Activated T-cell treated with anti-CD3 and anti-CD28 coated beads, Interleukin-2, amount 50 U/mL, for 24 hours (primary cell): ENCODE measurements around the gene OR6C76.
"Not testable (repeated sequence)": the region's sequence is repeated elsewhere in the genome, so short reads cannot be mapped to it uniquely, and the experiment has no call there.

Experiments used
- DNase-seq: peaks from one replicate; pipeline ENCODE4 v3.0.0-alpha.2; 2020
- H3K27ac Mint-ChIP-seq: 2 replicates; pipeline ENCODE4 v1.8.0; 2020; ENCODE audit warnings: mild to moderate bottlenecking, mixed read lengths
- H3K27me3 Mint-ChIP-seq: 2 replicates; pipeline ENCODE4 v1.8.0; 2020; ENCODE audit warnings: mixed read lengths
- H3K36me3 Mint-ChIP-seq: 2 replicates; pipeline ENCODE4 v1.8.0; 2020; ENCODE audit warnings: low read depth, mixed read lengths
- H3K4me1 Mint-ChIP-seq: 2 replicates; pipeline ENCODE4 v1.8.0; 2020; ENCODE audit warnings: low read depth, mixed read lengths
- H3K4me3 Mint-ChIP-seq: 2 replicates; pipeline ENCODE4 v1.8.0; 2020; ENCODE audit warnings: mild to moderate bottlenecking, moderate library complexity, mixed read lengths
- H3K9me3 Mint-ChIP-seq: 2 replicates; pipeline ENCODE4 v1.8.0; 2020; ENCODE audit warnings: mixed read lengths

The OR6C76 gene

DNA sequence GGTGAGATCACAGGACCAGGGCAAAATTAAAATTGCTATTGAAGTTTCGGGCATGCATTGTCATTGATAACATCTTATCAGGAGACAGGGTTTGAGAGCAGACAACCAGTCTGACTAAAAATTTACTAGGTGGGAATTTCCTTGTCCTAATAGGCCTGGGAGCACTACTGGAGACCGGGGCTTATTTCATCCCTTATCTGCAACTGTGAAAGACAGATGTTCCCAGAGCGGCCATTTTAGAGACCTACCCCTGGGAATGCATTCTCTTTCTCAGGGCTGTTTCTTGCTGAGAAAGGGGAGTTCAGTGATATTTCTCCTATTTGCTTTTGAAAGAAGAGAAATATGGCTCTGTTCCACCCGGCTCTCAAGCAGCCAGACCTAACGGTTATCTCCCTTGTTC, 15.2 kb downstream of the OR6C76 start:
- peaks cover 17% of the 10 kb centered on the region for H3K9me3 Mint-ChIP-seq
- H3K36me3 Mint-ChIP-seq, DNase-seq, H3K27ac Mint-ChIP-seq, H3K4me3 Mint-ChIP-seq, H3K4me1 Mint-ChIP-seq: not testable (repeated sequence)
- peaks cover 11% of the 10 kb centered on the region for H3K27me3 Mint-ChIP-seq

DNA sequence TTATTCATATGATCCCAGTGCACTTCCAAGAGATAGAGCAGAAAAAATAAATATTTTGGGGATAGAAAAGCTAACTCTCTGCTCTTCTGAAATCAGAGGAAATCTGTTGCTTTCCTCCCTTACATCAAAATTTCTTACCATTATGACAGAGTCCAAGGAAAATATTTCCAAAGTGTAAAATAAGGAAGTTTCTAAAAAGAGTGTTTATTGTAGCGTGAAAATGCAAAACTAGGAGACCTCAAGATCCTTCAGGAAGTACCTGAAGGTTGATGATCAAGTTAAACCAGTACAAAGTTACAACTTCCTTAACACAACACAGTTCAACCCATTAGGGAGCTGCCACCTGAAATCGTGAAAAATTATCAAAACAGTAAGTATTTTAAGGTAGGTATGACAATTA, 17.7 kb downstream of the OR6C76 start, which contains the start of gene OR6C2:
OR6C2 (plus strand) TSS at position 301 of the 400 bp plus-strand sequence. CDS start 8,138 bp downstream, outside the sequence.
- H3K27ac Mint-ChIP-seq: no peak within 1 kb of the TSS
- no peak within 1 kb of the TSS for H3K4me3 Mint-ChIP-seq
- H3K9me3 Mint-ChIP-seq: peaks cover 17% of the 10 kb centered on the region
- H3K4me1 Mint-ChIP-seq: no peaks in the 10 kb centered on the region
- no peak for DNase-seq
- no peaks in the 10 kb centered on the region for H3K36me3 Mint-ChIP-seq
- H3K27me3 Mint-ChIP-seq: peaks cover 18% of the 10 kb centered on the region

DNA sequence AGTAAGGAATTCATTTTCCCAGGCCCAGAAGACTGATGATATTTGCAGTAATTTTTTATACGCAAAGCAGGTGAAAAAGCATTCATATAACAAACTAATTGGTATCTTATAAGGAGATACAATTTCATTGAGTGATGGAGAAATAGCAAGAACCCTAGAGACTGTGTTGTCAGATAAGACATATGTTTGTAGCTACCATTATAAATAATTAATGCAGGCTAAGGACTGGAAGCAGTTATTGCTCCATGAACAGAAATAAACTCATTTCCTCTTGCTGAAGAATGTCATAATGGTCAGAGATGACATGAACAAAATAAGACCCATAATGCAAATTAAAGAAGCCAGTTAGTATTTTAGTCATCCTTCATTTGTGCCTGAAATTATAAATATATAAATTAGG, 19.3 kb downstream of the OR6C76 start:
- Mint-ChIP-seq H3K36me3 (no peaks in the 10 kb centered on the region), H3K4me3 (no peak overlapping the region), H3K4me1 (no peaks in the 10 kb centered on the region), H3K27ac (no peak overlapping the region), H3K9me3 (peaks cover 10% of the 10 kb centered on the region), H3K27me3 (peaks cover 14% of the 10 kb centered on the region)
- no peak for DNase-seq

DNA sequence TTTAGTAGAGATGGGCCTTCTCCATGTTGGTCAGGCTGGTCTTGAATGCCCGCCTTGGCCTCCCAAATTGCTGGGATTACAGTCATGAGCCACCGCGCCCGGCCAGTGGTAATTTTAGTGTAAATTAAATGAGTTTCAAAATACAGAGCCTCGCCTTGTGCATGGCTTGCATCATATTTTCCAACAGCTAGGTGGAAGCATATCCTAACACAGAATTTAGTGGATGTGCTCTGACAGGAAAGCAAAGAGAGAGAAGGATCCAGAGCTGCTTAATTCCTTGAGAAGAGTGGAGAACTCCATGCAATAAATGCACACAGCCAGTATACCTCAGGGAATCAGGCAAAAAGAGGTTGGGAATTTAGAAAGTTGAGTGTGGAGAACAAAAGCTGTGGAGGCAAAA, 20.3 kb downstream of the OR6C76 start:
- H3K27ac Mint-ChIP-seq: no peak overlapping the region
- no peak overlapping the region for H3K4me3 Mint-ChIP-seq
- H3K36me3 Mint-ChIP-seq: no peaks in the 10 kb centered on the region
- peaks cover 3% of the 10 kb centered on the region for H3K9me3 Mint-ChIP-seq
- peaks cover 16% of the 10 kb centered on the region for H3K27me3 Mint-ChIP-seq
- no peak for DNase-seq
- no peaks in the 10 kb centered on the region for H3K4me1 Mint-ChIP-seq

DNA sequence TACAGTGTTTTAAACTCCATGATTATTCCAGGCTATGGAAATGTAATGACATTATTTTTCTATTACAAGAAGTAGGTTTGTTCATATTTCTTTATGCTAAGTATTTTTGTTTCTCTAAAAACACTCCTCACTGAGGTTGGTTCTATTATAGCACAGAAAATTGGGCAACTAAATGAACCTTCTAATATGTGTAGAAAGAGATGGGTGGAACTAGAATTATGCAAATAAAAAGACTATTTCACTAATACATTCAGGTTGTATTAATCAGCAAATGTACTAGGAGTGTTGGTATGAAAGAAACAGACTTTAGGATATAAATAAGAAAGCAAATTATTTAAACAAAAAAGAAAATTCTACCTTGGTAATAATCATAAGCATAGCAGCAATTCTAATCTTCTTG, 22.8 kb downstream of the OR6C76 start:
- Mint-ChIP-seq H3K9me3 (no peaks in the 10 kb centered on the region), H3K27ac (no peak overlapping the region), H3K4me1 (no peaks in the 10 kb centered on the region), H3K36me3 (no peaks in the 10 kb centered on the region), H3K4me3 (no peak overlapping the region), H3K27me3 (peaks cover 34% of the 10 kb centered on the region)
- DNase-seq: no peak

DNA sequence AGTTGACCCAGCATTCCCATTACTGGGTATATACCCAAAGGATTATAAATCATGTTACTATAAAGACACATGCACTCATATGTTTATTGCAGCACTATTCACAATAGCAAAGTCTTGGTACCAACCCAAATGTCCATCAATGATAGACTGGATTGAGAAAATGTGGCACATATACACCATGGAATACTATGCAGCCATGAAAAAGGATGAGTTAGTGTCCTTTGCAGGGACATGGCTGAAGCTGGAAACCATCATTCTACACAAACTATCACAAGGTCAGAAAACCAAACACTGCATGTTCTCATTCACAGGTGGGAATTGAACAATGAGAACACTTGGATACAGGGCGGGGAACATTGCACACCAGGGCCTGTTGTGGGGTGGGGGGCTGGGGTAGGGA, 38.9 kb downstream of the OR6C76 start:
- H3K36me3 Mint-ChIP-seq, DNase-seq, H3K4me3 Mint-ChIP-seq, H3K27ac Mint-ChIP-seq, H3K9me3 Mint-ChIP-seq, H3K4me1 Mint-ChIP-seq: not testable (repeated sequence)
- H3K27me3 Mint-ChIP-seq: peaks cover 48% of the 10 kb centered on the region

DNA sequence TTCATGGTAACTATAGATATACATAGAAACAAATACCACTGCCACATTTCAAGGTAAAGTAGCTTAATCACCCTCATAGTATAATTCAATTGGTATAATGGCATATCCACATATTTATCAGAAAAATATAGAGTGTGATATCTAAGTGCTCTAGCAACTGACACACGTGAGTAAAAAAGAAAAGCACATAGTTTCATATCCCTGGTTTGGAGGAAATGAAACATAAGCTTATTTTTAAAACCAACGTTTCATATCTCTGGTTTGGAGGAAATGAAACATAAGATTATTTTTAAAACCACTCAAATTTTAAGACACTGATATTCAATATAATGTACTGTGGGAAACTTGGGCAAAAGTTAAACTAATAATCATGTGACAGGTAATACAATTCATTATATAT, 41.8 kb downstream of the OR6C76 start:
- Mint-ChIP-seq H3K4me3 (no peak overlapping the region), H3K4me1 (no peaks in the 10 kb centered on the region), H3K9me3 (no peaks in the 10 kb centered on the region), H3K27ac (no peak overlapping the region), H3K27me3 (peaks cover 30% of the 10 kb centered on the region), H3K36me3 (no peaks in the 10 kb centered on the region)
- DNase-seq: no peak

DNA sequence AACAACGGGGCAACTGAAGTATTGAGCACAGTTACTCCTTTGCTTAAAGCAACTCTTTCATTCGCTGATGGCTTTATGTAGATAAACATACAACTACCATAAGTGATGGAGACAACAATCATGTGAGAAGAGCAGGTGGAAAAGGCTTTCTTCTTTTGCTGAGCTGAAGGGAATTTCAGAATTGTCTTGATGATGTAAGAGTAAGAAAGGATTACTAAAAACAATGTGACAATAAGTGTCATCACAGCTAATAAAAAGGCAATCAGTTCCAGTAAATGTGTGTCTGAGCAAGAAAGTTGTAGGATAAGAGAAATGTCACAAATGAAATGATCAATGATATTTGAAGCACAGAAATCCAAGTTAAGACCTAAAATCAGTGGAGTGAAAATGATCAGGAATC, 43.2 kb downstream of the OR6C76 start:
- H3K36me3 Mint-ChIP-seq: no peaks in the 10 kb centered on the region
- no peak for DNase-seq
- H3K4me1 Mint-ChIP-seq: no peaks in the 10 kb centered on the region
- H3K9me3 Mint-ChIP-seq: no peaks in the 10 kb centered on the region
- H3K27ac Mint-ChIP-seq: no peak overlapping the region
- H3K27me3 Mint-ChIP-seq: peaks cover 25% of the 10 kb centered on the region
- no peak overlapping the region for H3K4me3 Mint-ChIP-seq

DNA sequence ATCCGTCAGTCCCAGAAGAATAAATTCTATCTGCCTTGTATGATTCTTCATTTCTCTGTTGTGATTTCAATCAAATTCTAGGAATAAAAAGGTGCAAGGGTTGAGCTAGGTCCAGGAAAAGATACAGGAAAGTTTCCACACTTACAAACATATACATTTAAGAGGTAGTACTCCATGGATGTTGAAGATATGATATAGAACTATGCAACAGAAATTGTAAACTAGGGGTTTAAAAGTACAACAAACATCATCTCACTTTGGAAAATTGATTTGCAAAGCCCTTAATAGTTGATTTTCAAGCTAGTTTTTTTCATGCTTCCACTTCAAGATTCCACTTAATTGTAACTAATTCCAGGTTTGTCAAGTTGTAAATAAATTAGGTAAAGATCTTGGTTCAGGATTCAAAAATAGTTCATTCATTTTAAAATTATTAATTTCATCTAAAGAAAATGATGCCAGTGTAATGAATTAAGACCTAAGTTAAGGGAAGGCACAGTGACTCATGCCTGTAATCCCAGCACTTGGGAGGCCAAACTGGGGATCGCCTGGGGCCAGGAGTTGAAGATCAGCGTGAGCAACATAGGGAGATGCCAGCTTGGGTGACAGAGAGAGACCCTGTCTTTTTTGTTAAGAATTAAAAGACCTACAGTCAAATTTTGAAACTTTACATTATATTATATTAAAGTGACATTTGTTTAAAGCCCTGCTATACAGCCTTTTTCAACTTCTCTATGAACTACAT, 44.2 kb downstream of the OR6C76 start, which contains the start of gene OR6C70:
OR6C70 (minus strand) TSS at position 51 of the 742 bp plus-strand sequence; CDS start at position 51, 0 bp downstream.
- Mint-ChIP-seq H3K27ac (no peak within 1 kb of the TSS), H3K4me3 (no peak within 1 kb of the TSS)

DNA sequence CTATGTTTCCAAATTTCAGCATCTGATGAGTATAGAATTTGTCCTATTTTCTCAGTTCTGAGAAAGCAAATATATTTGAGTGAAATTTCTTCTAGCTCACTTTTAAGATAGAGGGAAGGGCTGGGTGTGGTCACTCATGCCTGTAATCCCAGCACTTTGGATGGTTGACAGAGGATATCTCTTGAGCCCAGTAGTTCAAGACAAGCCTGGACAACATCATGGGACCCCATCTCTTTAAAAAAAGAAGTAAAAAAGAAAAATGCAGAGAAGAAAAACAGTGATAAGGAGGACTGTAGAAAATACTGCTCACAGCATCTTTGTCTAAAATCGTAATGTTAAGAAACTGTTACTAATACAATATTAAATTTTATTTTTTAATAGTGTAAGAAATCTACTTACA, 46.2 kb downstream of the OR6C76 start:
- Mint-ChIP-seq H3K9me3 (no peaks in the 10 kb centered on the region), H3K36me3 (no peaks in the 10 kb centered on the region), H3K27ac (no peak overlapping the region), H3K27me3 (peaks cover 17% of the 10 kb centered on the region), H3K4me1 (no peaks in the 10 kb centered on the region), H3K4me3 (no peak overlapping the region)
- DNase-seq: no peak

More for the DNA sequence above, 44.2 kb downstream of the OR6C76 start, which contains the start of gene OR6C70:
- Mint-ChIP-seq H3K9me3 (no peaks in the 10 kb centered on the region), H3K27me3 (peaks cover 22% of the 10 kb centered on the region), H3K36me3 (no peaks in the 10 kb centered on the region), H3K4me1 (no peaks in the 10 kb centered on the region)
- DNase-seq: no peak
